Mucosa of descending colon (tissue), 3 donors: ENCODE measurements around the gene CELF4. TPM values are rescaled to one million over a fixed set of nuclear protein-coding genes. Genes with fewer than 3 reads are reported as not detected.

ENCODE experiments used
- ATAC-seq: fragments of 200-7000 bp; cut with Tn5 transposase; one replicate; pipeline ENCODE4 v1.9.1; 2020; ENCODE audit warnings: mild to moderate bottlenecking, moderate library complexity
- DNase-seq, 3 donors: peaks; one replicate each; pipeline ENCODE4 v3.0.0-alpha.2; 2020
- H3K36me3 ChIP-seq: fragments of 200-600 bp; one replicate; pipeline ENCODE4 v1.8.0; 2021; ENCODE audit warnings: low read depth, mild to moderate bottlenecking
- H3K4me1 ChIP-seq: fragments of 200-600 bp; one replicate; pipeline ENCODE4 v1.8.0; 2021; ENCODE audit warnings: low read depth, mild to moderate bottlenecking
- H3K4me3 ChIP-seq: fragments of 200-600 bp; one replicate; pipeline ENCODE4 v1.8.0; 2021; ENCODE audit warnings: mild to moderate bottlenecking
- H3K9me3 ChIP-seq: fragments of 200-600 bp; one replicate; pipeline ENCODE4 v1.8.0; 2021; ENCODE audit warnings: mild to moderate bottlenecking
- intact Hi-C, 2 donors: fragments of 100-400 bp; cut with DNase I in 1 of 2; cut with micrococcal nuclease in 1 of 2; formaldehyde crosslinking; loops; one replicate each; pipeline versions ENCODE4 v1.11.0 to v1.11.1; 2022; cut with DNase I, micrococcal nuclease
- total RNA-seq, 3 donors: library from RNA; stranded (reverse); fragmentation: NEBNext Ultra II Directional in 2 of 3; extraction: Animal tissue kit (Norgen Biotek cat#: 25700) in 2 of 3; gene quantifications; one replicate each; pipeline versions ENCODE4 v1.2.1 to v1.2.4, GENCODE V29; 2021 to 2023
- TF ChIP-seq, protein P1 (sequence below): fragments of 200-600 bp; IDR thresholded peaks from one replicate; pipeline ENCODE4 v1.8.0; 2022; ENCODE audit warnings: antibody characterized with exemption, mild to moderate bottlenecking
- donor health status: DM: no; HTN: no; CAD: no; lungs with moderate emphysema.
- donor health status: DM: no; HTN: no; CAD: no.
- donor health status: DM: no; HTN: yes; CAD: no.

The CELF4 gene
- total RNA-seq, 3 donors from 2014 or later: 0.32 to 4.4 (median 0.72) TPM

- Histone ChIP-seq H3K4me3 (no peak overlapping the region), H3K9me3 (no peaks in the 10 kb centered on the region), H3K4me1 (no peaks in the 10 kb centered on the region), H3K36me3 (no peaks in the 10 kb centered on the region)
- ATAC-seq: no peak
- TF ChIP-seq, protein P1, sequence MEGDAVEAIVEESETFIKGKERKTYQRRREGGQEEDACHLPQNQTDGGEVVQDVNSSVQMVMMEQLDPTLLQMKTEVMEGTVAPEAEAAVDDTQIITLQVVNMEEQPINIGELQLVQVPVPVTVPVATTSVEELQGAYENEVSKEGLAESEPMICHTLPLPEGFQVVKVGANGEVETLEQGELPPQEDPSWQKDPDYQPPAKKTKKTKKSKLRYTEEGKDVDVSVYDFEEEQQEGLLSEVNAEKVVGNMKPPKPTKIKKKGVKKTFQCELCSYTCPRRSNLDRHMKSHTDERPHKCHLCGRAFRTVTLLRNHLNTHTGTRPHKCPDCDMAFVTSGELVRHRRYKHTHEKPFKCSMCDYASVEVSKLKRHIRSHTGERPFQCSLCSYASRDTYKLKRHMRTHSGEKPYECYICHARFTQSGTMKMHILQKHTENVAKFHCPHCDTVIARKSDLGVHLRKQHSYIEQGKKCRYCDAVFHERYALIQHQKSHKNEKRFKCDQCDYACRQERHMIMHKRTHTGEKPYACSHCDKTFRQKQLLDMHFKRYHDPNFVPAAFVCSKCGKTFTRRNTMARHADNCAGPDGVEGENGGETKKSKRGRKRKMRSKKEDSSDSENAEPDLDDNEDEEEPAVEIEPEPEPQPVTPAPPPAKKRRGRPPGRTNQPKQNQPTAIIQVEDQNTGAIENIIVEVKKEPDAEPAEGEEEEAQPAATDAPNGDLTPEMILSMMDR: no peak
- intact Hi-C loops: no loop called here
- DNase-seq: no peak
These were observed 114.3 kb downstream of the CELF4 start for GRCh38 chr18:37451239-37451825.

DNA sequence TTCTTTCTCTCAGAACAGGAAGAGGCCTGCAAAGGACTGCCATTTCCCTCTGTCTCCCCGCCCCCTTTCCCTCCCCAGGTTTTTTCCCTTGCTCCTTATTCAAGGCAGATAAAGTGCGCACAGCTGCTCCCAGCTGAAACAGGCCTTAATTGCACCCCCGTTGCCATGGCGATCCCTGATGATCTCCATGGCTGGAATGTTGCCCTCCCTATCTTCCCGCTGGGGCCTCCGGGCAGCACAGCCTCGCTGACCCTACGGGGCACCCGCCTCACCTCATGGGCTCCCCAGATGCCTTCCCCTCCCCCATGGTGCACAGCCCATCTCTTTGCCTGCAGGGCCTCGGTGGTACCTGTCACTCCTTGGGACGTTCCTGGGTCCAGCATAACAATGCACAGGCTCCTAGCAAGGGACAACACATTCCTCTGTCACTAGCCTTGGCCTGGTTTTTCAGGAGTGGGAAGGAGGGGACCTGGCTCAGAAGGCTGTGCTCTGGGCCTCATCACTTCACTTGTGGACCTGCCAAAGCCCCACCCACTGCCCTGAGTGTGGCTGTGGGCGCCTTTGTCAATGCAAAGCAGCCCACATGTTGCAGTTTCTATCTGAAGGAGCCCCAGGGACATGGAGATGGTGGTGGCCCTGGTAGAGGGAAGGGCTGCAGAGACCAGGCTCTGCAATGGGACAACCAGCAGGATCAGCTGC is 115.0 kb downstream of the CELF4 start:
- no peaks in the 10 kb centered on the region for H3K36me3 ChIP-seq
- TF ChIP-seq, protein P1: no peak
- H3K9me3 ChIP-seq: no peaks in the 10 kb centered on the region
- H3K4me3 ChIP-seq: no peak overlapping the region
- ATAC-seq (no peak), DNase-seq (peak in 2 of 3 donors; percentile 28 to 43)
- intact Hi-C loops: no loop called here
- no peaks in the 10 kb centered on the region for H3K4me1 ChIP-seq

- no peaks in the 10 kb centered on the region for H3K36me3 ChIP-seq
- ATAC-seq (no peak), DNase-seq (no peak)
- TF ChIP-seq, protein P1: no peak
- H3K4me3 ChIP-seq: no peak overlapping the region
- no peaks in the 10 kb centered on the region for H3K9me3 ChIP-seq
- intact Hi-C loops: no loop called here
- H3K4me1 ChIP-seq: no peaks in the 10 kb centered on the region
These were observed 116.0 kb downstream of the CELF4 start for GRCh38 chr18:37449618-37450017.

GRCh38 chr18:37448946-37449345 is 116.7 kb downstream of the CELF4 start:
- TF ChIP-seq, protein P1: no peak

GRCh38 chr18:37447962-37448888 is 117.4 kb downstream of the CELF4 start:
- ATAC-seq (no peak), DNase-seq (no peak)
- H3K9me3 ChIP-seq: no peaks in the 10 kb centered on the region
- H3K36me3 ChIP-seq: no peaks in the 10 kb centered on the region
- intact Hi-C loops: no loop called here
- no peak overlapping the region for H3K4me3 ChIP-seq
- TF ChIP-seq, protein P1: no peak
- no peaks in the 10 kb centered on the region for H3K4me1 ChIP-seq

More at GRCh38 chr18:37448946-37449345, 116.7 kb downstream of the CELF4 start:
- intact Hi-C loops: no loop called here
- Histone ChIP-seq H3K4me3 (no peak overlapping the region), H3K36me3 (no peaks in the 10 kb centered on the region), H3K4me1 (no peaks in the 10 kb centered on the region), H3K9me3 (no peaks in the 10 kb centered on the region)
- DNase-seq (no peak), ATAC-seq (no peak)
